Vagina (tissue), 2 donors: ENCODE data around the gene HERC5.

ENCODE experiments used
- POLR2A ChIP-seq, 2 donors: fragments of 450-650 bp; IDR thresholded peaks; one replicate each; pipeline ENCODE4 v1.6.1; 2017; ENCODE audit warnings: antibody characterized with exemption in 2 of 2, mild to moderate bottlenecking in 2 of 2, moderate library complexity in 2 of 2
- POLR2AphosphoS5 ChIP-seq, 2 donors: sonication (generic); formaldehyde crosslinking; IDR thresholded peaks; one replicate each; pipeline ENCODE4 v1.9.0; 2017; ENCODE audit warnings: antibody characterized with exemption in 2 of 2, mild to moderate bottlenecking in 2 of 2, low read depth in 1 of 2; ENCODE audit not compliant: insufficient read depth in 1 of 2
- TF ChIP-seq, protein P1 (sequence below), 3 experiments: fragments of 450-650 bp in 2 of 3; fragments of 200-600 bp in 1 of 3; sonication (generic) in 1 of 3; IDR thresholded peaks; one replicate each; pipeline ENCODE4 v1.5.1; 2017 to 2019; ENCODE audit warnings: antibody characterized with exemption in 3 of 3, mild to moderate bottlenecking in 2 of 3, moderate library complexity in 2 of 3

DNA sequence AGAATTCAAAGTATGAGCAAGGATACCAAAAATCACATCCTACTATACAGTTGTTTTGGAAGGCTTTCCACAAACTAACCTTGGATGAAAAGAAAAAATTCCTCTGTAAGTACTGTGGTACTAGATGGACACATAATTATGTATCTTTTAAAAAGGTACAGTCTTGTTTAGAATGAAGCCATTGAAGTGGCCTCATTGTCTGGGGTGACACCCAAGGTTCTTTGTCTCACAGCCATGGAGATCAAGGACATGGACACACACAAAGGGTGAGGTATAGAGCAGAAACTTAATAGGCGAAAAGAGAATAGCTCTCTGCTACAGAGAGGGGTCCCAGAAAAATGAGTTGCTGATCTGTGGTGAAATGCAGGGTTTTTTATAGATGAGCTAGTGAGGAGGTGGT lies 16.8 kb upstream of the HERC5 start:
- TF ChIP-seq POLR2A (IDR thresholded peaks at IDR 0.05) (no peak), POLR2AphosphoS5 (IDR thresholded peaks at IDR 0.05; ENCODE audit: insufficient read depth in 1 of 2, low read depth in 1 of 2) (no peak)
- TF ChIP-seq, protein P1, sequence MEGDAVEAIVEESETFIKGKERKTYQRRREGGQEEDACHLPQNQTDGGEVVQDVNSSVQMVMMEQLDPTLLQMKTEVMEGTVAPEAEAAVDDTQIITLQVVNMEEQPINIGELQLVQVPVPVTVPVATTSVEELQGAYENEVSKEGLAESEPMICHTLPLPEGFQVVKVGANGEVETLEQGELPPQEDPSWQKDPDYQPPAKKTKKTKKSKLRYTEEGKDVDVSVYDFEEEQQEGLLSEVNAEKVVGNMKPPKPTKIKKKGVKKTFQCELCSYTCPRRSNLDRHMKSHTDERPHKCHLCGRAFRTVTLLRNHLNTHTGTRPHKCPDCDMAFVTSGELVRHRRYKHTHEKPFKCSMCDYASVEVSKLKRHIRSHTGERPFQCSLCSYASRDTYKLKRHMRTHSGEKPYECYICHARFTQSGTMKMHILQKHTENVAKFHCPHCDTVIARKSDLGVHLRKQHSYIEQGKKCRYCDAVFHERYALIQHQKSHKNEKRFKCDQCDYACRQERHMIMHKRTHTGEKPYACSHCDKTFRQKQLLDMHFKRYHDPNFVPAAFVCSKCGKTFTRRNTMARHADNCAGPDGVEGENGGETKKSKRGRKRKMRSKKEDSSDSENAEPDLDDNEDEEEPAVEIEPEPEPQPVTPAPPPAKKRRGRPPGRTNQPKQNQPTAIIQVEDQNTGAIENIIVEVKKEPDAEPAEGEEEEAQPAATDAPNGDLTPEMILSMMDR (IDR thresholded peaks at IDR 0.05), result no peak
